ENCODE results near the gene NTF4. TPM values are rescaled to one million over a fixed set of nuclear protein-coding genes. Genes with fewer than 3 reads are reported as not detected.

The NTF4 gene
- total and polyA plus RNA-seq, 12 donors: 0.06 to 1.6 (median 0.71) TPM; not detected in 7

DNA sequence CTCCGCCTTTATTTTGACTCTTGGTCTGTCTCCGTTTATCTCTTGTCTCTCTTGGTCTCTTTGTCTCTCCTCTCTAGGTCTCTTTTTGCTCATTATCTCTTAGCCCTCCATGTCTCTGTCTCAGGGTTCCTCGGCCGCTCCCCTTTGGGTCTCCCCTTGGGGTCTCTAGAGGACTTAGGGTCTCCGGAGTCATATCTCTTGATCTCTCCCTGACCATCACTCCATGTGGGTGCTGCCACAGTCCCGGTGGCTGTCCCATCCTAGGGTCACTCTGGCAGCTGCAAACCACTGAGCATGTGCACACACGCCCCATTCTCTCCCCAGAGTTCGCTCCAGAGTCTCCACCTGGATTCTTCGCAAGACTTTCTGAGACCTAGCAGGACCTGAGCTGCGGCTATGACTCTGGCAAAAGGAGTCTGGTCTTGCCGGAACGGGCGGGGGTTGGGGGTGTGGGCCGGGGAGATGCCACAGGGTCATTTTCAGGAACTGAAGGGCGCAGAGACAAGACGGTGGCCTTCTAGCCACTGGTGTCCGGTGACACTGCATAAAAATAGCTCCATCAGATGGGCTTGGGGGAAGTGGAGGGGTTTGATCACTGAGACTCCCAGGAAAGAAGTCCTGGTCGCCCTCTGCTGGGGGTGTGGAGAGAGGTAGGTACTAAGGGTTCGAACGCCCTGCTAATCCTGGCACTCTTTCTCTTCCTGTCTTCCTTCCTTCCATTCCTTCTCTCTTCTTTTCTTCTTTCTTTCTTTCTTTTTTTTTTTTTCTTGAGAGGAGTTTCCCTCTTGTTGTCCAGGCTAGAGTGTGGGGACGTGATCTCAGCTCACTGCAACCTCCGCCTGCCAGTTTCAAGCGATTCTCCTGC, 9.1 kb upstream of the NTF4 start:
- intact Hi-C loops (cut with DNase I): loop anchor here in 2 of 10 donors (10.0 kb wide), 1 partner anchor 79 kb away; the partner anchor contains the start of genes GYS1 (in 2 of the 2) and RUVBL2 (in 2 of the 2)

DNA sequence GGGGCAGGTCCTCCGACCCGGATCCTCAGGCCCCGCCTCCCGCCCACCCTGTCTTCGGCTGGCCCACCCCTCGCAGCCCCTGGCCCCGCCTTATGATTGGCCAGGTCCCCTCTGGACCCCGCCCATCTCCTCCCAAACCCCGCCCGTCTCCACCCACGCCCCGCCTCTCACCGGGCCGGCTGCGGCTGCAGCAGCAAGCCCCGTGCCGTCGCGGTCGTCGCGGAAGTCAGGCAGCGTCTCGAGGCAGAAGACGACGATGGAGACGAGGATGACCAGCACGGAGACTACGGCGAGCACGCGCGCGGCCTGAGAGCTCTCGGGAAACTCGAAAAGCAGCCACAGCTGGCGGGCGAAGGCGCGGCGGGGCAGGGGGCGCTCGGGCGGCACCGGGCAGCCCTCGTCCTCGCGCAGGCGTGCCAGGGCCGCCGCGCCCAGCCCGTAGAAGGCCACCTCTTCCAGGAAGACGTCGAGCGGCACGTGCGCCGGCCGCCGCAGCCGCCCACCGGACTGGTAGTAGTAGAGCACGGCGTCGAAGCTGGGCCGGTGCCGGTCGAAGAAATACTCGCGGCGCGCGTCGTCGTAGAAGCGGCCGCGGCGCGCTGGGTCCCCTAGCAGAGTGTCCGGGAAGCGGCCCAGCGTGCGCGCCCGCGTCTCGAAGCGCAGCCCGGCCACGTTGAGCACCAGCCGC, 7.4 kb upstream of the NTF4 start:
- Histone ChIP-seq H3K27ac (no peak overlapping the region), H3K36me3 (no peaks in the 10 kb centered on the region), H3K9me3 (no peaks in the 10 kb centered on the region), H3K27me3 (peaks cover 0 to 76% (median 63%) of the 10 kb centered on the region in 7 donors), H3K4me1 (peaks cover 0 to 8% (median 0%) of the 10 kb centered on the region in 9 donors), H3K4me3 (peak overlapping the region in 2 of 10 donors; percentile 7 to 11)
- intact Hi-C loops (cut with DNase I): loop anchor here in 2 of 10 donors (10.0 kb wide), 1 partner anchor 77 kb away; the partner anchor contains the start of genes GYS1 (in 2 of the 2) and RUVBL2 (in 2 of the 2)
- 3 to 5% methylated on average over 84 to 91 of the region's 93 CpGs for WGBS, 2 donors
- DNase-seq: no peak
- ATAC-seq: peak in 1 of 8 donors; percentile 12
- TF ChIP-seq, protein P1, sequence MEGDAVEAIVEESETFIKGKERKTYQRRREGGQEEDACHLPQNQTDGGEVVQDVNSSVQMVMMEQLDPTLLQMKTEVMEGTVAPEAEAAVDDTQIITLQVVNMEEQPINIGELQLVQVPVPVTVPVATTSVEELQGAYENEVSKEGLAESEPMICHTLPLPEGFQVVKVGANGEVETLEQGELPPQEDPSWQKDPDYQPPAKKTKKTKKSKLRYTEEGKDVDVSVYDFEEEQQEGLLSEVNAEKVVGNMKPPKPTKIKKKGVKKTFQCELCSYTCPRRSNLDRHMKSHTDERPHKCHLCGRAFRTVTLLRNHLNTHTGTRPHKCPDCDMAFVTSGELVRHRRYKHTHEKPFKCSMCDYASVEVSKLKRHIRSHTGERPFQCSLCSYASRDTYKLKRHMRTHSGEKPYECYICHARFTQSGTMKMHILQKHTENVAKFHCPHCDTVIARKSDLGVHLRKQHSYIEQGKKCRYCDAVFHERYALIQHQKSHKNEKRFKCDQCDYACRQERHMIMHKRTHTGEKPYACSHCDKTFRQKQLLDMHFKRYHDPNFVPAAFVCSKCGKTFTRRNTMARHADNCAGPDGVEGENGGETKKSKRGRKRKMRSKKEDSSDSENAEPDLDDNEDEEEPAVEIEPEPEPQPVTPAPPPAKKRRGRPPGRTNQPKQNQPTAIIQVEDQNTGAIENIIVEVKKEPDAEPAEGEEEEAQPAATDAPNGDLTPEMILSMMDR (IDR thresholded peaks at IDR 0.05): no peak

More for the DNA sequence above, 9.1 kb upstream of the NTF4 start:
- WGBS, 2 donors: 51 to 53% methylated on average over 23 of the region's 23 CpGs
- H3K36me3 ChIP-seq: no peaks in the 10 kb centered on the region
- peaks cover 0 to 8% (median 0%) of the 10 kb centered on the region in 9 donors for H3K4me1 ChIP-seq
- ATAC-seq (peak in 7 of 8 donors; percentile 35 to 84 (median 52)), DNase-seq (no peak)
- H3K27me3 ChIP-seq: peaks cover 0 to 60% (median 52%) of the 10 kb centered on the region in 7 donors
- no peak overlapping the region for H3K4me3 ChIP-seq
- peak overlapping the region in 2 of 10 donors; percentile 21 to 43 for H3K27ac ChIP-seq
- H3K9me3 ChIP-seq: no peaks in the 10 kb centered on the region
- TF ChIP-seq, protein P1 (IDR thresholded peaks at IDR 0.05): peak in 5 of 9 donors; percentile 10 to 29 (median 13)

DNA sequence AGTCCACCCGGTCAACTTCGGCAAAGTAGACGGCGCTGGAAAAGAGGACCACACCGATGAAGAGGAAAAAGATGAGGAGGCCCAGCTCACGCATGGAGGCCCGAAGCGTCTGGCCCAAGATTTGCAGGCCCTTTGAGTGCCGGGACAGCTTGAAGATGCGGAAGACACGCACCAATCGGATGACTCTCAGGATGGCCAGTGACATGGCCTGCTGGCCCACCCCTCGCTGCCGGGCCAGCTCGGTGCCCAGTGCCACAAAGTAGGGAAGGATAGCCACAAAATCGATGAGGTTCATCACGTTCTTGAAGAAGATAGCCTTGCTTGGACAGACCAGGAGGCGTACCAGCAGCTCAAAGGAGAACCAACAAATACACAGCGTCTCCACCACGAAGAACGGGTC, 5.8 kb upstream of the NTF4 start:
- intact Hi-C loops (cut with DNase I): loop anchor here in 2 of 10 donors (10.0 kb wide), 1 partner anchor 76 kb away; the partner anchor contains the start of genes GYS1 (in 2 of the 2) and RUVBL2 (in 2 of the 2)
- no peak for ATAC-seq
- Histone ChIP-seq H3K27me3 (peaks cover 0 to 90% (median 68%) of the 10 kb centered on the region in 7 donors), H3K36me3 (no peaks in the 10 kb centered on the region), H3K4me1 (peaks cover 0 to 10% (median 3%) of the 10 kb centered on the region in 9 donors), H3K9me3 (no peaks in the 10 kb centered on the region), H3K27ac (no peak overlapping the region), H3K4me3 (no peak overlapping the region)
- 96 to 97% methylated on average over 21 of the region's 21 CpGs for WGBS, 2 donors
- TF ChIP-seq, protein P1 (IDR thresholded peaks at IDR 0.05): no peak
- no peak for DNase-seq

DNA sequence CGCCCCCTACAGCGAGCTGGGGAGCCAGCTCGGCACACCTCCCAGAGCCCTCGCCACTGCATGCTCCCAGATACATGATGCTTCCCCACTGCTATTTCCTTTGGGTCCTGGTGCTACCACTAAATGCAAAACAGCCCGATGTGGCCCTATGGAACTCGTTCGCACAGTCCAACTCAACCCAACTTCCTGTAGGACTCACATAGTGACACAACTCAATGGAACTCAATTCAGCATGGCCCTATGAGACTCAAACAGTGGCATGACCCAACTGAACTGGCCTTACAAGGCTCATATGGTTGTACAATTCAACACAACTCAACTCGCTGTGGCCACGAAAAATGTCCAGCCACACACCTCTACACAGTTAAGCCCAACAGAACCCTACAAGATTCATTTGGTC, 4.4 kb upstream of the NTF4 start:
- Histone ChIP-seq H3K27ac (no peak overlapping the region), H3K36me3 (no peaks in the 10 kb centered on the region), H3K9me3 (no peaks in the 10 kb centered on the region), H3K4me1 (peaks cover 0 to 21% (median 9%) of the 10 kb centered on the region in 9 donors), H3K4me3 (no peak overlapping the region), H3K27me3 (peaks cover 0 to 95% (median 74%) of the 10 kb centered on the region in 7 donors)
- DNase-seq (no peak), ATAC-seq (no peak)
- intact Hi-C loops (cut with DNase I): no loop called here
- WGBS, 2 donors: 93 to 95% methylated on average over 9 of the region's 9 CpGs
- TF ChIP-seq, protein P1 (IDR thresholded peaks at IDR 0.05): no peak

Data from heart right ventricle (tissue), 16 donors.